Lower leg skin (tissue), 3 donors: ENCODE data around the gene BANP.

Source experiments
- CTCF ChIP-seq, 3 donors: fragments of 450-650 bp; IDR thresholded peaks; one replicate each; pipeline ENCODE4 v1.5.1; 2016; ENCODE audit warnings: antibody characterized with exemption in 3 of 3, mild to moderate bottlenecking in 3 of 3, moderate library complexity in 2 of 3
- POLR2A ChIP-seq, 2 donors: fragments of 450-650 bp; IDR thresholded peaks; one replicate each; pipeline ENCODE4 v1.6.1; 2016 to 2017; ENCODE audit warnings: antibody characterized with exemption in 2 of 2, mild to moderate bottlenecking in 1 of 2, moderate library complexity in 1 of 2

DNA sequence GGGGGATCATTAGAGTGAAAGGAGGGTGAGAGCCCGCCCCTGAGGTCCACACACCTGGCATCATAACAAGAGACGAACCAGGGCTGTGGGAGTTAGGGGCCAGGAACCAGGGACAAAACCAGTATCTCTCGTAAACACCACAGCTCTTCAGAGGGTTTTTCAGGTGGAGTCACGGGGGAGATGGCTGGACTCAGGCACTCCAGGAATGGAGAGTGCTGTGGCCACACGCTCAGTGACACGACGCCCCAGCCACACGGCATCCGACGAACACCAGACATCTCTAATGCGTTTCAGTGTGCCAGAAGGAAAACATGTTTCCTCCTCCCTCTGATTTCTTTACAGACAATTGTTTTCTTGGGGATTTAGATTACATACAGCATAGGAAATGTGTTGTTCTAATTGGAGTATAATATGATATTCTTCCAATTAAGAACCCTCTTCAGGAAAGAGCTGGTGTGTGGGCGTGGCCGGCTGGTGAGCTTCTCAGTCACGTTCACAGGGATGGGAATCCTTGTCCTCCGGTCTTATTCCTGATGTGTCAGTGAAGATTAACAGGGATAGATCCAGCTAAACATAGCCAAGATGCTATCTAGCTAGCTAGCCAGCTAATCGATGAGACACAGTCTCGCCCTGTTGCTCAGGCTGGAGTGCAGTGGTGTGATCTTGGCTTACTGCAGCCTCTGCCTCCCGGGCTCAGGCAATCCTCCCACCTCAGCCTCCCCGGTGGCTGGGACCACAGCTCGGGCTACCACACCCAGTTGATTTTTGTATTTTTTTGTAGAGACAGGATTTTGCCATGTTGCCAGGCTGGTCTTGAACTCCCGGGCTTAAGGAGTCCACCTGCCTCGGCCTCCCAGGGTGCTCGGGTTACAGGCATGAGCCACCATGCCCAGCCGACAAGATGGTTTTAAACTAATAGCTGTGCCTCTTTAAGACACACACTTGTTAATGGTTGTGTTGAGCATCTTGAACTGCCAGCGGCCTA is 98.6 kb downstream of the BANP start:
- TF ChIP-seq POLR2A (IDR thresholded peaks at IDR 0.05) (no peak), CTCF (IDR thresholded peaks at IDR 0.05) (no peak)
